Tibial nerve (tissue), 3 donors: ENCODE data around the gene SLC16A10.

Source experiments
- CTCF ChIP-seq, 5 experiments: fragments of 200-600 bp in 3 of 5; fragments of 450-650 bp in 2 of 5; sonication (generic) in 3 of 5; IDR thresholded peaks; one replicate each; pipeline ENCODE4 v1.5.1; 2016 to 2019; ENCODE audit warnings: antibody characterized with exemption in 5 of 5, mild to moderate bottlenecking in 3 of 5, moderate library complexity in 2 of 5
- POLR2A ChIP-seq, 2 donors: fragments of 450-650 bp; IDR thresholded peaks; one replicate each; pipeline ENCODE4 v1.6.1; 2017; ENCODE audit warnings: antibody characterized with exemption in 2 of 2, mild to moderate bottlenecking in 2 of 2, moderate library complexity in 2 of 2

- TF ChIP-seq CTCF (IDR thresholded peaks at IDR 0.05) (no peak), POLR2A (IDR thresholded peaks at IDR 0.05) (no peak)
Measured at GRCh38 chr6:111270121-111270520, 182.8 kb downstream of the SLC16A10 start.
